HG02870 (cell line): ENCODE measurements around the gene ALS2CL.
"Not testable (repeated sequence)": the region's sequence is repeated elsewhere in the genome, so short reads cannot be mapped to it uniquely, and the experiment has no call there.

ENCODE experiments used
- ATAC-seq: cut with Tn5 transposase; IDR thresholded peaks from one replicate; pipeline ENCODE4 v1.9.1; 2021; ENCODE audit warnings: mild to moderate bottlenecking, moderate library complexity; ENCODE audit not compliant: unreplicated experiment

The ALS2CL gene

DNA sequence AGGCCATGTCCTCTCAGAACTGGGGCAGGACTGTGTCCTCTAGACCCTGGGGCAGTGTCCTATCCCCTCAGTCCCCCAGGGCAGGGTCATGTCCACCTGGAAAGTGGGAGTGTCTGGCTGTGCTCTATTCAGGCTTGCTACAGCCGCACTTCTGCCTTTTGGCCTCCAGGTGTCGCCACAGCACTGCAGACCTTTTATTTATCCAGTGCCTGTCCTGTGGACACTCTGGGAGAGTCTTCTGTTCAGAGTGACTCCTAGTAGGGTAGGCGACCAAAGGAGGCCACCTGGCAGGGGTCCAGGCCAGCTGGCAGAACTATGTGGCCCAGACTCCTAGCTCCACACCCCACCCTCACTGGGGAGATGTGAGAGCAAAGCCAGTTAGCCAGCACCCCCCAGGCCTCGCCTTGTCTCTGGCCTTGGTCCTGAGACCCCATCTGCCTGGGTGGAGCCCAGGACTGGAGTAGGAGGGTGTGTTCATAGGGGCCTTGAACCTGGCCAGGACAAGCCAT lies 11.6 kb upstream of the ALS2CL start:
- no peak for ATAC-seq

DNA sequence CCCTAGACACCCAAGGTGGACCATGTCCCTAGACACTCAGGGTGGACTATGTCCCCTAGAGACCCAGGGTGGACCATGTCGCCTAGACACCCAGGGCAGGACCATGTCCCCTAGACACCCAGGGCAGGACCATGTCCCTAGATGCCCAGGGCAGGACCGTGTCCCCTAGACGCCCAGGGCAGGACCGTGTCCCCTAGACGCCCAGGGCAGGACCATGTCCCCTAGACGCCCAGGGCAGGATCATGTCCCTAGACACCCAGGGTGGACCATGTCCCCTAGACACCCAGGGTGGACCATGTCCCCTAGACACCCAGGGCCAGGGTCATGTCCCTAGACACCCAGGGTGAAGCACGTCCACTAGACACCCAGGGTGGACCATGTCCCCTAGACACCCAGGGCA lies 10.9 kb upstream of the ALS2CL start:
- not testable (repeated sequence) for ATAC-seq

DNA sequence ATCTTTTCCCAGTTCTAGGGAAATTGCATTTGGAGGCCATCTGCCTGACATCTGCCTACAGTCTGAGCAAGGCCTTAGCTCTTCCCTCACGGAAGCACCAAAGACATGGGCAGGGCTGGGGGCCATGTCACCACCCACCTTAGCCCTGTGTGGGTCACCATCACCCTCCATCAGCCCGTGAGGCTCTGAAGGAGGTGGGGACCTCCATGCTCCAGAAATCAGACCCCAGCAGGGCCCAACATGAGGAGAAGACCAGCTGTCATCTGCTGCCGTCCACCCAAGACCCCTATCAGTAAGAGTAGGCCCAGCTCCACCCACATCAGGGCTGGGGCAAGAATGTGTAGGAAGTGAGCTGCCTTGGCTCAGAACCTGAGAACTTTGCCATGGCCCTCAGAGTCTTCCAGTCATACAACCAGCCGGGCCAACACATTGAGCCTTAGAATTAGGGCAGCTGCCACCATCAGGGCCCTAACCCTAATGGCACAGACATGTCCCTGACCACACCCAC lies 9.6 kb upstream of the ALS2CL start:
- ATAC-seq = no peak

DNA sequence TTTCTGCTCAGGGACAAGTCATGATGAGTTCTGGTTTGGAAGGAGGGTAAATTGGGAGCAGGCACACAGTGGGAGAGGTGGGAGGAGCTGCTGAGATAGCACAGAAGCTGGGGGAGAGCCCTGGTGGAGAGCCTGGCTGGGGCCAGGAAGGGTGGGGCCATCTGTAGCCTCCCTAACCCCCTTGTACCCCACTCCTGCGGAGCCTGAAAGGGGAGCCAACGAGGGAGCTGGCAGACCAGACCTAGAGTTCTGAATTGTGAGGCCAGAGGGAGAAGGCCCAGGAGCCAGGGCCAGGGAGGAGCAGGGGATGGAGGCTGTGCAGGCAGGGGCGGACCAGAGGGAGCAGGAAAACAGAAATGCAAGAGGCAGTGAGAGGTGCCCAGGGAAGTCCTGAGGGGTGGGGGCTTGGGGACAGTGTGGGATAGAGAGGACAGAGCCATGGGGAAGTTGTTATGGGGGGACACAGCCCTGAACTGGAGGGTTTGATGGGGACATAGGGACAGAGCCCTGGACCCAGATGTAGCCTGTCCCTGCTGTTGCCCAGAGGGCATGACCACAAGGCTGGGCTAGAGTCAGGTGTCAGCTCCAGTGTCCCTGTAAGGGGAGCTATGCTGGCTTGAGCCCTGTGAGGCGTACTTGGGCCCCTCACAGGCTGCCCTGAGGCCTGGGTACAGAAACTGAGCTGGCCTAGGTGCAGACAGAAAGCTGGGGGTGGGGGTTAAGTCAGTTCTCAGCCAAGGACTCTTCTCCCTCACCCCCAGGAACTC lies 8.9 kb upstream of the ALS2CL start:
- ATAC-seq = no peak

DNA sequence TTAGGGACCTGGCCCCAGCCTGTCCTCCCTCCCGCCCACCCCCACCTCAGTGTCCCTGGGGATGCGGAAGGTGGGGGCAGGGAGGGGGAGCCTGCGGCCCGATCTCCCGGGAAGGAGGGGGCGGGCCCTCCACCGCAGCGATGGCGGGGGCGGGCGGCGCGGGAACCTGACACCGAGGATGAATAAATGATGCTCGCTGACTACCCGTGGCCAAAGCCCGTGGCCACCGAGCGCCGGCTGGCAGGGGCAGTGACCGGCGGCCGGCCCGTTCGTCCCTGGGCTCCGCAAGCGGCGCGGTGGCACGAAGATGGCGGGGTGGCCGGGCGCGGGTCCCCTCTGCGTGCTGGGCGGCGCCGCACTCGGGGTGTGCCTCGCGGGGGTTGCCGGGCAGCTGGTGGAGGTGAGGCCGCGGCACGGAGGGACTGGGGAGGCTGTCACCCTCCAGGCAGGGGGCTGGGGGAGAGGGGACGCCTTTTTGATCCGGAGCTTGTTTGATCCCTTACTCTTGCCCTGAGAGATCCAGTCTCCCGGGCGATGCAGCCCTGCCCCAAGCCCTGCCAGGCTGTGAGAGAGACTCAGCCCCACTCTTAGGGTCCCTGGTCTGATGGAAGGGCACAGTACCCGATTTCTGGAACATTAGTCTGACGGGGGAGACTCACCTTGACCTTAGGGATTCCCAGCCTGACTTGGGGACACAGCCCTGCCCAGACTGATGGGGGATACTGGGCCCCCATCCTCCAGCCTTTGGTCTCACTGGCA lies 7.9 kb upstream of the ALS2CL start, which contains the start of gene TMIE:
TMIE (plus strand) TSS at position 212 of the 759 bp plus-strand sequence; CDS start at position 308, 96 bp downstream.
- ATAC-seq = no peak

DNA sequence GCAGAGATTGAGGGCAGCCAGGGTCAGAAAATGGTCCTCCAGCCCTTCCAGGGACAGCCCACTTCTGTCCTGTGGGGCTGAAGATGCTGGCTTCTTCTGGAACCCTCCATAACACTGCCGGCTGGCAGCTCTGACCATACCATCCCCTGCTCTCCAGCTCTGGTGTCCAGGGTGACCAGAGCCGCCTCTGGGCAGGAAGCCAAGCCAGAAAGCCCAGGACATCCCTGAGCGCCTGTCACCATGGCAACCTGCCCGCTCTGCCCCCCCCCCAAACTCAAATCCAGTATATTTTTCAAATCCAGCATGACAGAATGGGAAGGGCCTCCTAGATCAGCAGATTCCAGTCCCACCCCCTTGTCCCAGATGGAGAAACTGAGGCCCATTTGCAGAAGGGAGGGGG lies 7.3 kb upstream of the ALS2CL start:
- ATAC-seq = no peak

DNA sequence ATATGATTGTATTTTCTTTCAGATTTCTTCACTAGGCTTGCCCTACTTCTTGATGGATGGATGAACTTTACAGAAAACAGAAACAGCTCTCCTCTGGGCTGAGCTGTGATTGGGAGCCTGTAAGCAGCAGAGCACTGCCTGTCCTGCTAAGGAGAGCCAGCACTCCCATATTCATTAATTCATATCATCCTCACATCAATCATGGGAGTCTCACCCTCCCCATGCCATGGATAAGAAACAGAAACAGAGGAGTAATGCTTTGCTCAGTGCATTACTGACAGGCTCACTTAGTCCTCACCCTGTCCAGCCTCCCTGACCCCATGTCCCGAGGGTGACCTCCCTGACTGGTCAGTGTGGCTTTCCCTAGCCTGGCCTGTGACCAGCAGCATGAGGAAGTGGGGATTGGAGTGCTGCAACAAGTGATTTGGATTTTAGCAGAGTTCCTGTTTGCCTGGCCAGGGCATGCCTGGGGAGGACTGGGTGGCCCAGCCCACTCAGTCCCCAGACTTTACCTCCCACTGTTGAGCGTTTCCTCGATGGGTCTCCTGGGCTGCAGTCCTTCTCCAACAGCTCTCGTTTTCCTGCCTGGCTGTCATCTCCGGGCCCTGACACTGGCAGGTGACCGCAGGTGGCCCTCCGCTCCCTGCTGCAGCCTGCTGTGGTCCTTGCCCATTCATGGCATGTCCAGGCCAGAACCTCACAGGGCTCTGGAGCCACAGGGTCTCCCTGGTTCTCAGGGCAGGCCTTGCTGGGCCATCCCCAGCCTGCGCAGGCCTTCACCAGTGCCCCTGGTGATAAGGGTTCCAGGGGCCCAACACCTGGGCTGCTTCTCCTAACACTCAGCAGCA lies 6.4 kb upstream of the ALS2CL start:
- ATAC-seq = no peak

DNA sequence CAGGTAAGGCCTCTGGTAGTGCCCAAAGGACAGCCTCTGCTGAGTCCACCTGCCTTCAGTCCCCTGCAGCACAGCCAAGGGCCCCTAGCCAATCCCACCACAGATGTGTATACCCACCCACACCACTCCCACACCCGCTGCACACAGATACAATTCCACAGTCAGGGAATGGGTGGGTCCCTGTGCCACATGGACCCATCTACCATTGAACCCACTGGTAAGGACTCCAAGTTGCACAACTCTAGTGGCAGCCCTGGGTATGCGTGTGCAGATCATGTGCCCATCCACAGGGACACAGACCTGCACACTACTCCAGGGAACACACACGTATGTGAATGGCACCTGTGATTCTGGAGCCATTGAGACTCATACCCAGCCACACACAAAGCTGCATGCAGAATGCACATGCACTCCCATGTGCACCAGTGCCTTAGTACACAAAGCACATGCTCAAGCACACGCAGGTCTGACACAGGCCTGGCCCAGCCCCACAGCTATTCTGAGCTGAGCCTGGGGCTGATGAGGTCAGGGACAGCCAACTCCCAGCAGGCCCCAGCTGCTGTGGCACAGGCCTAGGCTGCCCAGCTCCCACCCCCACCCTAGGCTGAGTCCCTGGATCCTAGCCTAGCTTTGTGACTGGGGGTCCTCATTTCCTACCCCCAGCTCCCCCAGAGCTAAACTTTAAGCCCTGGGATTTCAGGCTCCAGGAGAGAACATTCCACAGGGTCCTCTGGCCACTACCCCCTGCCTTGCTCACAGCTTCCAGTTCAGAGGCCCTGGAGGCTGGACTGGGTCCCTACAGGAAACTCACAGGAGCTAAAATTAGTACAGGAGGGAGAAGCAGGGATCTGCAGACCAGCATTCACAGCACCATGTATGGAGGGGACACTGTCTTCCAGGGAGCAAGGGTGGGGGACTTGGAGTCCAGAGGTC lies 2.7 kb upstream of the ALS2CL start:
- ATAC-seq = no peak

DNA sequence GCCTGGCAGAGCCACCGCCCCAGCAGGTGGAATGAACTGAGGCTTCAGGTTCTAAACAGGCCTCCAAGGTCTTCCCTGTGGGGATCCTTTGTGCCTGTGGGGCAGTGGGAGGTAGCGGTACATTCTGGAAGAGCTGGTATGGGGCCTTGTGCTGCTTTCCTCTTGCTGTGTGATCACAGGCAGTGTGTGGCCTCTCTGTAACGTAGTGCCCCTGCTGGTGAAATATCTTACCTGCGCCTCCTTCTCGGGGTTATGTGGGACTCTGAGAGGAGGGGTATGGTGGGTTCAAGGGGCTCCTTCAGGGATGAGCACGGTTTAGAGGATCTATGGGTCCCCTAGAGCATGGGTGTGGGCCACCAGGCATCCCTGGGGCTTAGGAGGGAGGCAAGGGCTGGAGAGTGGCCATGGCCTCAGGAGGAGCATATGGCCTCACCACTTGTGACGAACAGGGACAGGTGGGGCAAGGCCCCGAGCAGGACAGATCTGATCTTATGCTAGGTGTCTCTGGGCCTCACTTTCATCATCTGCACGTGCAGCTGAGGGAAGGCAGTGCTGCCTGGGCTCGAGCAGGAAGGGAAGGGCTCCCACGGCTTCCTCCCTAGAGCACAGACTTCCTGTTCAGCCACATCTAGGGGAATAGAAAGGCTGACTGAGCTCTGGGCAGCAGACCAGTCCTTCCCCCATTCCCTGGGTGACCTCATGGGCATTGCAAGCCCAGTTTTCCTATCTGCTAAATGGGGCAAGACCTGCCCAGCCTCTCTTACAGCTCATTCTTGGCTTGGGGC lies 1.9 kb upstream of the ALS2CL start:
- ATAC-seq = no peak

DNA sequence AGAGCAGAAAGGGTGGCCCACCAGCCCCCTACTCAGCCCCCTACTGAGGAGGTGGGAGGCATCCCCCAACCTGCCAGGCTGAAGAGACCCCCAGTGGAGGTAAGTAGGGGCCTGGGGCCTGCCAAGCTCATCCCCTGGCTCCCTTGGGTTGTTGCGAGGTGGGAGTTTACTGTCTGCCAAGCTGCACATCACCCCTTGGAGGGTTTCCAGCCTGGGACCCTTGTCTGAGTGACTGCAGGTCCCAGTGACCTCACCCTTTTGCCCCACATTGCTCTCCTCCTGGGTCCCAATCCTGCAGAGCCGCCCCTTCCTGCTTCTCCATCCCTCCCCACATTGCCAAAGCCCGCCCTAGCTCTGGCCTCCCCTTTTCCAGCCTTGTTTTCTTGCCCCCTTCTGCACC lies 1.0 kb upstream of the ALS2CL start:
- ATAC-seq = no peak

DNA sequence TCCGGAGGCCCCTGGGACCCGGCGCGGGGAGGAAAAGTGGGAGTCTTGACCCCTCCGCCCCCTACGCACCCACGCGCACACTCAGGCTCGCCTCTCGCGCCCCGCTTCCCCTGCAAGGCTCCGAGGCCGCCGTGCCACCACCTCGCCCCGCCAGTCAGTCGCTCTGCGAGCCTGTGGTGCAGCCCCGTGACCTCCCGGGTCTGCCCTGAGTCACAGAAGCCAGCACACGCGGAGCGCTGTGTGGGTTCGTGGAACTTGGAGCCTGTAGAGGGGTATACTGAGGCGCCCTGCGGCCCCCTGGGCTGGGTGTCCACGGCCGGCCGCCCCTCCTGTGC lies 380 bp upstream of the ALS2CL start:
- ATAC-seq = no peak

DNA sequence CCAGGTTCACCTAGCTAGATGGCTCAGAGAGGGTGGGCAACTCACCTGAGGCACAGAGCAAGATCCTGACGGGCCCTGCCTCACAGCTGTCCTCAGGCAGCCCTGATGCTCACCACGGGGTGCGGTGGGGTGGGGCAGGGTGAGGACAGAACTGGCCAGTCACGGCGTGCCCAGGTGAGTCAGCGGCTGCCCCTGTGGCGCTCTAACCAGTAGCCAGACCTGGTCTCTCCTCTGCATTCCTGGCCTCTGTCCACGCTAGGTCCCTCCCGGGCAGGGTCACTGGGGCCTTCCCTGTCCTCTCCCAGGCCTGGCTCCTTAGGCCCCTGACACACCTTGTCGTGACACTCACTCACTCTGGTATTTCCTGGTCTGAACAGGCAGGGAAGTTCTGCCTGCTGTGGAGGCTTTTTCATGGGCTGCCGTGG lies 901 bp downstream of the ALS2CL start:
- ATAC-seq = no peak

DNA sequence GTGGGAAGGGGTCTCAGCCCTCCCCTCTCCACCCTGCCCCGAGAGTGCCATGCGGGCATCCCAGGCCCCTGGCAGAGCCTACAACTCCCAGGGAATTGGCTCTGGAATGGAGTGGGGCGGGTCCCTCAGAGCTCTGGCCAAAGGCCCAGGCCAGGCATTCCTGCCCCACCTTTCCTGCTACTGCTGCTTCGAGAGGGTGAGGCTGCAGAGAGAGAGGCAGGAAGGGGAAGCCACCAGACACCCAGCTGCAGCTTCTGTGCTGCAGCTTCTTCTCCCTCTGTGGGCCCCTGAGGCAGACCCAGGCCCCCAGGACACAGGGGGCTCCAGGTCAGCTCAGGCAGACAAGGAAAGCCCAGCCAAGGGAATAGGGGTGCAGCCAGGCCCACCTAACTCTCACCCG lies 2.7 kb downstream of the ALS2CL start:
- ATAC-seq = no peak

DNA sequence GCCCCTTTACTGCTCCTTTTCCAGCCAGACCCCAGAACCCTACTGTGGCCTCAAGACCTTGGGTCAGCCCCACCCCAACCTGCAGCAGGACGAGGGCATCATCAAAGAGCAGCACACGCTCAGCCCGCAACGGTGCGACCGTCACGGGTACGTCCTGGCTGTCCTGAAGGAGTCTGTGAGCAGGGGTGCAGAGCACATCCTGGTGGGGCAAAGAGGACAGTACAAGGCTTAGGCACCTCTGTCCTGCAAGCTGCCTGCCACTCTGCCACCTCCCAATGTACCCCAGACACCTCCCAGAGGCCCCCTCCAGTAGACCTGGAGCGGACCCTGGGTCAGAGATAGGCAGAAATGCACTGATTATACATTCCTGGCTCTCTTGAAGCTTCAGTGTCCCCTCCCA lies 8.0 kb downstream of the ALS2CL start:
- no peak for ATAC-seq

DNA sequence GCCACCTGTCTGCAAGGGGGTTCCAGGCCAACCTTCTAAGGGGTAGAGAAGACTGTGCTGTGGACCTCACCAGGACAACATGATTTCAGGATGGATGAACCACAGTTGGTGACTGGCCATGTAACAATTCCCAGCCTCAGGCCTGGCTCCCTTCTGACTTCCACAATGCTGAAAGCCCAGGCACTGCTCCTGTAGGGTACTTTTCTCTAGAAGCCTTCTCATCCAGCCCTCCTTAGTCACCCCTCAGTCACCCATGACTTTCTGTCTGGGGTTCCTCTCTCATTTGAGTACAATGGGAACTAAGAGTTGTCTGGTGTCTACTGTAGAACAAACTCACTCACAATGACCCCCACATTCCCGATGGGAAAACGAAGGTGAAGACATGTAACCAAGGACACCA lies 8.6 kb downstream of the ALS2CL start:
- no peak for ATAC-seq

DNA sequence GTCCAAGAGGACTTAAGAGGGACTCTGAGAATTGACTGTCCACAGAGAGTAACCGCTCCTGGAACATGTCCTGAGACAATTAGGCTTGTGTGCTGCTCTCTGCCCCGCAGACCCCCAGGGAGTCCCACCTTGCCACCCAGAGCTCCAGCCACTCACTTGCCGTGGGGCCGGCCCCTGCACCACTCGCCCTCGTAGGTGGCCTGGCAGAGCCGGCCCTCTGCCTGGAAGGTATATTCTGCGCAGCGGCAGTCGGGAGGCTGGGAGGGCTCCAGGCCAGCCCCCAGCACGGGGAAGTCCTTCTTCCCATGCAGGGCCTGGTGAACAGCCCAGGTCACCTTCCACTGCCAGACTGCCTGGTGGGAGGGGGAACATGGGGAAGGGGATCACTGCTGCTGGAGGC lies 10.5 kb downstream of the ALS2CL start:
- no peak for ATAC-seq

DNA sequence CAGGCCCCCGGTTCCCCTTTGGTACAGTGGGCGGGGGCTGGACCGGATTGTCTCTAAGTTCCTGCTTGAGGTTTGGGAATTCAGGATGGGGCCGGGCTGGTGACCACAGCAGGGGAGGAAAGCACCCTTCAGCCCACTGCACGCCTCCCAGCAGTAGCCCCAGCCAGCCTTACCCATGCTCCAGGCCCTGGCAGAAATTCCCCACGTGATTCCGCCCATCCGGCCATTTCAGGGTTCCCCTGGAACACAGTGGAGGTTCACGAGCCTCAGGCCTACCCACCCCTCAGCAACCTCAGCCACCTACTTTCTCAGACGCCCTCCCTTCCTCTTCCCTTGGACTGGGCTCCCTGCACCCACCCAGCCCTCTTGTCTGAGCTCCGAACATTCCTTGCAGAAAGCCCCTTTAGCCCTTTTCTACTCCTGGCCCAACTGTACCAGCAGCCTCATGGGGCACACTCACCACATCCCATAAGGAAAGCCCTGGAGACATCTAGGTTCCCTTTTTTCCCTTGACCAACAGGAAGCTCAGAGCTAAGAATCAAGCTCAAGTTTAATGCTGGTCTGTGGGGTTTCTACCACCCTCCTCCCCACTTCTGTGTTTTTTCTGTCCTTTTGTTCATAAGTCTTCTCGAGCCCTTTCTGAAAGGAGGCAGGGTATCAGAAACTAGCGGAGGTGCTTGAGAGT lies 11.5 kb downstream of the ALS2CL start:
- ATAC-seq = no peak

DNA sequence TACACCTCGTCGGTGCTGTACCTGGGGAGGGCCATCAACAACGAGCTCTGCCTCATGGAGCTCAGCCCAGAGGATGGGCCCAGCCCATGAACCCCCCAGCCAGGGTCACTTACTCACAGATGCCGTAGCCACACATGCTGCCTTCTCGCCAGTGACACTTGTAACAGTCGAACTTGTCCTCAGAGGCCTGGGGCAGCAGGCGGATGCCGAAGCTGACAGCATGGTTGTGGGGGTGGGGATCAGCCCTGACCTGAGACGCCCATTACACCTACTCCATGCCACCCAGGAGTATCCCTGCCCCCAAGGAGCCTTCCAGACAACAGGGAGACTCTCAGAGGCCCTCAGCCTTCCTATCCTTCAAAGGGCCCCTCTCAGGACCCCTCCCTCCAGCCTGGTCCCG lies 12.1 kb downstream of the ALS2CL start:
- no peak for ATAC-seq
